ENCODE data around the gene SPECC1L.

The SPECC1L gene

GRCh38 chr22:24430431-24431308, 160.0 kb downstream of the SPECC1L start:
- Histone ChIP-seq H3K9ac (peak overlapping the region; percentile 38), H3K4me2 (peak overlapping the region; percentile 98), H3K27me3 (no peaks in the 10 kb centered on the region), H3K4me3 (no peak overlapping the region), H3K36me3 (no peaks in the 10 kb centered on the region), H3K4me1 (peaks cover 100% of the 10 kb centered on the region), H3K27ac (peak overlapping the region; percentile 94), H3K9me3 (no peaks in the 10 kb centered on the region), H4K20me1 (peaks cover 25% of the 10 kb centered on the region)
- no peak for TF ChIP-seq Cebpa-rat (IDR thresholded peaks at IDR 0.05)

GRCh38 chr22:24431309-24432034, 160.8 kb downstream of the SPECC1L start:
- Histone ChIP-seq H3K4me3 (no peak overlapping the region), H3K27ac (no peak overlapping the region; the same call in none of the 2 replicates), H3K9ac (no peak overlapping the region), H4K20me1 (peaks cover 25% of the 10 kb centered on the region), H3K27me3 (no peaks in the 10 kb centered on the region), H3K4me2 (peak overlapping the region; percentile 98), H3K4me1 (peaks cover 100% of the 10 kb centered on the region), H3K36me3 (no peaks in the 10 kb centered on the region), H3K9me3 (no peaks in the 10 kb centered on the region)
- TF ChIP-seq Cebpa-rat (IDR thresholded peaks at IDR 0.05) = no peak

- Histone ChIP-seq H3K27me3 (no peaks in the 10 kb centered on the region), H3K9me3 (no peaks in the 10 kb centered on the region), H3K27ac (peak overlapping the region; percentile 85), H3K4me2 (peak overlapping the region; percentile 98), H3K9ac (no peak overlapping the region; the same call in 1 of the 2 replicates), H3K4me1 (peaks cover 100% of the 10 kb centered on the region), H4K20me1 (peaks cover 25% of the 10 kb centered on the region), H3K36me3 (no peaks in the 10 kb centered on the region), H3K4me3 (no peak overlapping the region)
- TF ChIP-seq Cebpa-rat (IDR thresholded peaks at IDR 0.05) = no peak
Measured at GRCh38 chr22:24432059-24432853, 161.6 kb downstream of the SPECC1L start.

- Histone ChIP-seq H3K9ac (peak overlapping the region; percentile 63), H3K4me1 (peaks cover 100% of the 10 kb centered on the region), H3K4me3 (peak overlapping the region; percentile 41; the same call in 1 of the 2 replicates)
Measured at GRCh38 chr22:24433001-24433827, 162.6 kb downstream of the SPECC1L start.

GRCh38 chr22:24433828-24434470, 163.3 kb downstream of the SPECC1L start:
- Histone ChIP-seq H3K36me3 (no peaks in the 10 kb centered on the region), H3K4me2 (peak overlapping the region; percentile 98), H3K4me1 (peaks cover 100% of the 10 kb centered on the region), H3K27ac (peak overlapping the region; percentile 85), H3K9me3 (no peaks in the 10 kb centered on the region), H3K27me3 (no peaks in the 10 kb centered on the region), H3K4me3 (peak overlapping the region; percentile 41; the same call in 1 of the 2 replicates), H4K20me1 (peaks cover 25% of the 10 kb centered on the region), H3K9ac (peak overlapping the region; percentile 63)
- TF ChIP-seq Cebpa-rat (IDR thresholded peaks at IDR 0.05) = no peak

More at GRCh38 chr22:24433001-24433827, 162.6 kb downstream of the SPECC1L start:
- Histone ChIP-seq H3K4me2 (peak overlapping the region; percentile 98), H4K20me1 (peaks cover 25% of the 10 kb centered on the region), H3K36me3 (no peaks in the 10 kb centered on the region), H3K27me3 (no peaks in the 10 kb centered on the region), H3K9me3 (no peaks in the 10 kb centered on the region), H3K27ac (peak overlapping the region; percentile 85)
- TF ChIP-seq Cebpa-rat (IDR thresholded peaks at IDR 0.05) = no peak

- no peaks in the 10 kb centered on the region for H3K27me3 ChIP-seq
- H3K9ac ChIP-seq = peak overlapping the region; percentile 63
- TF ChIP-seq Cebpa-rat (IDR thresholded peaks at IDR 0.05) = no peak
- no peak overlapping the region for H3K4me3 ChIP-seq
- no peaks in the 10 kb centered on the region for H3K36me3 ChIP-seq
- peaks cover 100% of the 10 kb centered on the region for H3K4me1 ChIP-seq
- peak overlapping the region; percentile 98 for H3K4me2 ChIP-seq
- peak overlapping the region; percentile 85 for H3K27ac ChIP-seq
- H4K20me1 ChIP-seq = peaks cover 25% of the 10 kb centered on the region
- H3K9me3 ChIP-seq = no peaks in the 10 kb centered on the region
Measured at GRCh38 chr22:24434471-24435322, 164.1 kb downstream of the SPECC1L start.

- no peak for TF ChIP-seq Cebpa-rat (IDR thresholded peaks at IDR 0.05)
- Histone ChIP-seq H3K4me3 (no peak overlapping the region), H3K27me3 (no peaks in the 10 kb centered on the region), H3K4me1 (peaks cover 100% of the 10 kb centered on the region), H3K9me3 (no peaks in the 10 kb centered on the region), H4K20me1 (peaks cover 25% of the 10 kb centered on the region), H3K27ac (peak overlapping the region; percentile 85), H3K36me3 (no peaks in the 10 kb centered on the region), H3K4me2 (peak overlapping the region; percentile 98), H3K9ac (peak overlapping the region; percentile 36; the same call in 1 of the 2 replicates)
Measured at GRCh38 chr22:24435323-24435645, 164.7 kb downstream of the SPECC1L start.

Measured in BLaER1 (cell line).